K562 (cell line): ENCODE measurements around the gene ALOX12B. TPM values are rescaled to one million over a fixed set of nuclear protein-coding genes. Genes with fewer than 3 reads are reported as not detected.

Source experiments
- ATAC-seq: fragments of 200-7000 bp; cut with Tn5 transposase; 3 replicates; pipeline ENCODE4 v1.9.1; 2020; ENCODE audit warnings: moderate library complexity
- BruUV-seq: library from RNA; stranded (reverse); fragments of 400-500 nt; replicated peaks from 2 replicates; lab custom pipeline; 2021; lab: Mats Ljungman, UMichigan
- CTCF ChIA-PET: fragments of 300-600 bp; formaldehyde crosslinking; extraction: SDS; loops from one replicate; lab custom pipeline; 2021; ENCODE audit warnings: low intra/inter-chr PET ratio; lab: Yijun Ruan, JAX
- POLR2A ChIA-PET: fragments of 300-600, 350-650 bp; sonication (Branson Sonifier 250); formaldehyde crosslinking; extraction: SDS; loops from one replicate; lab custom pipeline; 2021; ENCODE audit warnings: antibody characterized with exemption, inconsistent platforms; lab: Yijun Ruan, JAX
- DNase-seq, 4 experiments: peaks; one replicate each; pipeline versions ENCODE4 v3.0.0 to v3.0.0-alpha.2; 2011 to 2018; ENCODE audit warnings: low spot score in 3 of 4, mixed read lengths in 3 of 4; ENCODE audit errors: extremely low read depth in 1 of 4
- FAIRE-seq: peaks from 2 replicates; lab custom pipeline; 2011; peaks lifted over from hg19 to GRCh38; lab: Jason Lieb, UNC
- H2AFZ ChIP-seq: 2 replicates; pipeline ENCODE4 v1.6.0; 2011; ENCODE audit warnings: low read depth, low read length, control low read depth, inconsistent platforms
- H3K27ac ChIP-seq: fragments of 200-600 bp; 3 replicates; pipeline ENCODE4 v1.8.0; 2011; ENCODE audit warnings: low read depth, mild to moderate bottlenecking, control low read depth, inconsistent platforms, low read length, moderate library complexity, mixed read lengths; ENCODE audit errors: extremely low read depth
- H3K27me3 ChIP-seq, 2 experiments: fragments of 300-600 bp in 1 of 2; 2 replicates in 1 of 2; 3 replicates in 1 of 2; pipeline versions ENCODE4 v1.6.0 to v1.8.0; 2011; ENCODE audit warnings: inconsistent platforms in 2 of 2, low read length in 2 of 2, mild to moderate bottlenecking in 1 of 2, mixed read lengths in 1 of 2, moderate library complexity in 1 of 2; ENCODE audit not compliant: control insufficient read depth in 2 of 2, insufficient read depth in 2 of 2
- H3K36me3 ChIP-seq: fragments of 300-600 bp; 3 replicates; pipeline ENCODE4 v1.8.0; 2011; ENCODE audit warnings: mild to moderate bottlenecking, low read length, inconsistent platforms; ENCODE audit not compliant: control insufficient read depth, insufficient read depth
- H3K4me1 ChIP-seq, 2 experiments: fragments of 200-600 bp in 1 of 2; replicated peaks in 1 of 2; 2 replicates in 1 of 2; 3 replicates in 1 of 2; pipeline versions ENCODE4 v1.5.1 to v1.8.0; 2011; ENCODE audit warnings: inconsistent platforms in 2 of 2, low read length in 2 of 2, mild to moderate bottlenecking in 1 of 2, mixed read lengths in 1 of 2, moderate library complexity in 1 of 2; ENCODE audit not compliant: control insufficient read depth in 2 of 2, insufficient read depth in 2 of 2
- H3K4me2 ChIP-seq: 2 replicates; pipeline ENCODE4 v1.6.1; 2011; ENCODE audit warnings: low read length, control low read depth, inconsistent platforms, mixed read lengths; ENCODE audit not compliant: insufficient read depth
- H3K4me3 ChIP-seq: fragments of 200-600 bp; sonication (generic), shearing (Covaris generic); 2 replicates; pipeline ENCODE4 v1.5.1; 2016; ENCODE audit warnings: control low read depth, inconsistent platforms
- H3K79me2 ChIP-seq: fragments of 200-600 bp; 3 replicates; pipeline ENCODE4 v1.8.0; 2011; ENCODE audit warnings: low read length, inconsistent platforms; ENCODE audit not compliant: control insufficient read depth, insufficient read depth
- H3K9ac ChIP-seq, 2 experiments: 2 replicates each; pipeline versions ENCODE4 v1.6.0 to v1.6.1; 2011; ENCODE audit warnings: low read depth in 2 of 2, low read length in 2 of 2, control low read depth in 1 of 2, inconsistent platforms in 1 of 2, mild to moderate bottlenecking in 1 of 2, mixed read lengths in 1 of 2; ENCODE audit not compliant: insufficient read depth in 1 of 2
- H3K9me1 ChIP-seq: one replicate; pipeline ENCODE4 v1.6.0; 2011; ENCODE audit warnings: inconsistent platforms, mild to moderate bottlenecking, low read length, moderate library complexity; ENCODE audit not compliant: control insufficient read depth, insufficient read depth
- H3K9me3 ChIP-seq: replicated peaks from 2 replicates; pipeline ENCODE4 v1.5.1; 2011; ENCODE audit warnings: low read depth, low read length, inconsistent platforms; ENCODE audit not compliant: control insufficient read depth, insufficient read depth
- H4K20me1 ChIP-seq: replicated peaks from 2 replicates; pipeline ENCODE4 v1.6.1; 2011; ENCODE audit warnings: low read length, inconsistent platforms, mixed read lengths; ENCODE audit not compliant: control insufficient read depth, insufficient read depth
- CEBPB ChIP-seq: fragments of 450-650 bp; IDR thresholded peaks from 2 replicates; pipeline ENCODE4 v1.6.1; 2016; ENCODE audit warnings: missing genetic modification characterization, missing compliant biosample characterization
- CREBBP ChIP-seq: IDR thresholded peaks from one replicate; pipeline ENCODE4 v1.6.1; 2012; ENCODE audit warnings: low read depth, mild to moderate bottlenecking, control low read depth, inconsistent platforms, low read length
- DDX20 ChIP-seq: fragments of 450-650 bp; IDR thresholded peaks from 2 replicates; pipeline ENCODE4 v1.6.1; 2016; ENCODE audit warnings: missing genetic modification characterization, low read depth, mild to moderate bottlenecking, missing compliant biosample characterization, moderate library complexity
- ETS1 ChIP-seq: conservative IDR thresholded peaks from 2 replicates; pipeline ENCODE4 v1.6.1; 2011; ENCODE audit warnings: low read depth, mild to moderate bottlenecking, low read length; ENCODE audit not compliant: control insufficient read depth
- HBP1 ChIP-seq: fragments of 450-650 bp; formaldehyde crosslinking; IDR thresholded peaks from 2 replicates; pipeline ENCODE4 v1.4.0; 2022; ENCODE audit warnings: missing genetic modification characterization
- KLF6 ChIP-seq: fragments of 250-450 bp; sonication (Bioruptor Pico); IDR thresholded peaks from 2 replicates; pipeline ENCODE4 v1.4.0; 2020; ENCODE audit warnings: mild to moderate bottlenecking, moderate library complexity, borderline replicate concordance
- MTA2 ChIP-seq: fragments of 450-650 bp; IDR thresholded peaks from 2 replicates; pipeline ENCODE4 v1.6.1; 2016; ENCODE audit warnings: low read depth
- MTF1 ChIP-seq: fragments of 250-450 bp; sonication (Bioruptor Pico); IDR thresholded peaks from 2 replicates; pipeline ENCODE4 v1.9.0; 2021; ENCODE audit warnings: moderate library complexity, mild to moderate bottlenecking, inconsistent platforms, borderline replicate concordance
- NCOR1 ChIP-seq: fragments of 450-650 bp; IDR thresholded peaks from 2 replicates; pipeline ENCODE4 v1.6.1; 2016; ENCODE audit warnings: mild to moderate bottlenecking, moderate library complexity
- NFATC3 ChIP-seq: fragments of 450-650 bp; IDR thresholded peaks from 2 replicates; pipeline ENCODE4 v1.6.1; 2017; ENCODE audit warnings: mild to moderate bottlenecking
- RUNX1 ChIP-seq: sonication (generic); IDR thresholded peaks from 2 replicates; pipeline ENCODE4 v1.6.1; 2016; ENCODE audit warnings: antibody characterized with exemption, low read depth
- SLC30A9 ChIP-seq: fragments of 250-450 bp; sonication (Bioruptor Pico); IDR thresholded peaks from 2 replicates; pipeline ENCODE4 v1.8.0; 2022; ENCODE audit warnings: mild to moderate bottlenecking, moderate library complexity
- TCF7 ChIP-seq: sonication (generic); IDR thresholded peaks from 2 replicates; pipeline ENCODE4 v1.6.1; 2016; ENCODE audit warnings: antibody characterized with exemption, borderline replicate concordance
- TCFL5 ChIP-seq: fragments of 250-450 bp; sonication (Bioruptor Pico); conservative IDR thresholded peaks from 2 replicates; pipeline ENCODE4 v1.6.1; 2021; ENCODE audit warnings: mild to moderate bottlenecking, moderate library complexity, matching md5 sums
- XRCC3 ChIP-seq: fragments of 450-650 bp; IDR thresholded peaks from 2 replicates; pipeline ENCODE4 v1.6.1; 2017; ENCODE audit warnings: mild to moderate bottlenecking, moderate library complexity
- ZNF436 ChIP-seq: fragments of 250-450, 450-650 bp; sonication (Bioruptor Pico); formaldehyde crosslinking; IDR thresholded peaks from 2 replicates; pipeline ENCODE4 v1.7.0; 2020; ENCODE audit warnings: mild to moderate bottlenecking
- ZNF766 ChIP-seq: fragments of 200-800 bp; sonication (Bioruptor generic); conservative IDR thresholded peaks from 2 replicates; pipeline ENCODE4 v1.6.1; 2016; ENCODE audit warnings: missing genetic modification characterization, missing compliant biosample characterization
- WGBS: fragments of 100-300 bp; shearing (Covaris generic); methylation state at CpG from one replicate; pipeline ENCODE4 v1.1.6; 2016; ENCODE audit warnings: low coverage, mixed read lengths; ENCODE audit not compliant: insufficient coverage; ENCODE audit errors: missing lambda C conversion rate; 5-methylcytosine and 5-hydroxymethylcytosine counted together
- in situ Hi-C: fragments of 300-500 bp; cut with MboI; formaldehyde crosslinking; loops from 4 replicates; pipeline ENCODE4 v1.15.0; 2018; ENCODE audit warnings: inconsistent platforms, mixed read lengths
- intact Hi-C: fragments of 100-400 bp; cut with micrococcal nuclease; formaldehyde crosslinking; loops from 2 replicates; pipeline ENCODE4 v1.14.2; 2022
- polyA plus RNA-seq, 8 experiments: library from polyadenylated mRNA; depleted of rRNA in 4 of 8; stranded (reverse) in 5 of 8; unstranded in 3 of 8; fragments of >200 nt; fragmentation: Nextera tagmentation in 2 of 8; fragmentation: Illumina TruSeq in 1 of 8; extraction: Ambion mirVana in 2 of 8; extraction: Trizol in 1 of 8; gene quantifications; 2 replicates each; pipeline versions ENCODE4 v1.2.1 to v1.2.3, GENCODE V29; 2011 to 2014; ENCODE audit warnings: inconsistent platforms in 1 of 8, missing spikeins in 1 of 8
- total RNA-seq, 7 experiments: library from RNA; depleted of rRNA in 6 of 7; stranded (reverse); fragments of >200 nt in 6 of 7; fragmentation: Illumina TruSeq in 2 of 7; extraction: Trizol in 2 of 7; gene quantifications; 2 replicates each; pipeline versions ENCODE4 v1.2.1 to v1.2.3, GENCODE V29; 2011 to 2021; ENCODE audit warnings: low replicate concordance in 1 of 7

Gene ALOX12B
- total and polyA plus RNA-seq, 9 of the 15 experiments (the other 6 are each of a cell fraction or from before 2014, with no cell fraction given), result not detected

GRCh38 chr17:8075081-8075480 is 12.4 kb downstream of the ALOX12B start (continued):
- TF ChIP-seq DDX20 (tag) (no peak), NCOR1 (no peak), MTA2 (no peak), NFATC3 (no peak)
- TF ChIP-seq, all 486 proteins: peak for 0

- in situ Hi-C loops, result loop anchor here (25.0 kb wide), 2 partner anchors 713 to 913 kb away; partner anchors contain the start of gene MFSD6L
- no peak for ATAC-seq
- H3K79me2 ChIP-seq, result no peaks in the 10 kb centered on the region
- no peak overlapping the region for H3K27ac ChIP-seq
- H3K4me1 ChIP-seq, result peaks cover 5 to 23% of the 10 kb centered on the region in 2 experiments; a peak in 3 of 5 replicates
- POLR2A ChIA-PET, result interaction anchor here (0.6 to 2.1 kb wide), 4 partner anchors 8 to 189 kb away, joined by 3 to 9 read pairs (median 3); no protein-coding TSS in a partner anchor
- H3K9me1 ChIP-seq, result no peaks in the 10 kb centered on the region
- H3K9ac ChIP-seq, result no peak overlapping the region
- TF ChIP-seq MTF1 (CRISPR knock-in tag), result no peak
- TF ChIP-seq XRCC3, result no peak
- TF ChIP-seq KLF6 (CRISPR knock-in tag), result no peak
- TF ChIP-seq ZNF436, result no peak
- TF ChIP-seq CREBBP, result no peak
- no peak for TF ChIP-seq CEBPB (tag)
- TF ChIP-seq RUNX1, result no peak
- no peak for TF ChIP-seq TCF7
- TF ChIP-seq TCFL5 (CRISPR knock-in tag), result no peak
- TF ChIP-seq SLC30A9 (CRISPR knock-in tag), result no peak
- no peak for TF ChIP-seq ZNF766 (CRISPR knock-in tag)
- TF ChIP-seq HBP1 (CRISPR knock-in tag), result no peak
- no peak for TF ChIP-seq ETS1
- 5% methylated on average over 7 of the region's 7 CpGs for WGBS
- no peaks in the 10 kb centered on the region for H3K9me3 ChIP-seq
- H2AFZ ChIP-seq, result no peak overlapping the region
- intact Hi-C loops, result loop anchor here (5.0 kb wide), 1 partner anchor 38 kb away; no protein-coding TSS in a partner anchor
- CTCF ChIA-PET, result no interaction called here
- no peak overlapping the region for H3K4me2 ChIP-seq
- no peak for FAIRE-seq
- peaks cover 0 to 25% of the 10 kb centered on the region in 2 experiments; a peak in 3 of 5 replicates for H3K27me3 ChIP-seq
- H3K4me3 ChIP-seq, result no peak overlapping the region
- no peak for DNase-seq
- H3K36me3 ChIP-seq, result no peaks in the 10 kb centered on the region
- BruUV-seq, result no TSS peak
- no peaks in the 10 kb centered on the region for H4K20me1 ChIP-seq
Measured at GRCh38 chr17:8074554-8074953, 13.0 kb downstream of the ALOX12B start.
